ENCODE measurements around the gene FANCD2OS.

FANCD2OS gene

DNA sequence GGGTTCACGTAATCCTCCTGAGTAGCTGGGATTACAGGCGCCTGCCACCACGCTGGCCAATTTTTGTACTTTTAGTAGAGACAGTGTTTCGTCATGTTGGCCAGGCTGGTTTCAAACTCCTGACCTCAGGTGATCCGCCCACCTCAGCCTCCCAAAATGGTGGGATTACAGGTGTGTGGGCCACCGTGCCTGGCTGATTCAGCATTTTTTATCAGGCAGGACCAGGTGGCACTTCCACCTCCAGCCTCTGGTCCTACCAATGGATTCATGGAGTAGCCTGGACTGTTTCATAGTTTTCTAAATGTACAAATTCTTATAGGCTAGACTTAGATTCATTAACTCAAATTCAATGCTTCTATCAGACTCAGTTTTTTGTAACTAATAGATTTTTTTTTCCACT, 42.9 kb upstream of the FANCD2OS start:
- Mint-ChIP-seq H3K9me3 (no peaks in the 10 kb centered on the region), H3K36me3 (ENCODE audit: low read depth) (peaks cover 56% of the 10 kb centered on the region), H3K27me3 (ENCODE audit: low read depth) (no peaks in the 10 kb centered on the region), H3K4me3 (no peak overlapping the region), H3K27ac (no peak overlapping the region), H3K4me1 (peaks cover 4% of the 10 kb centered on the region)
- TF ChIP-seq, protein P1, sequence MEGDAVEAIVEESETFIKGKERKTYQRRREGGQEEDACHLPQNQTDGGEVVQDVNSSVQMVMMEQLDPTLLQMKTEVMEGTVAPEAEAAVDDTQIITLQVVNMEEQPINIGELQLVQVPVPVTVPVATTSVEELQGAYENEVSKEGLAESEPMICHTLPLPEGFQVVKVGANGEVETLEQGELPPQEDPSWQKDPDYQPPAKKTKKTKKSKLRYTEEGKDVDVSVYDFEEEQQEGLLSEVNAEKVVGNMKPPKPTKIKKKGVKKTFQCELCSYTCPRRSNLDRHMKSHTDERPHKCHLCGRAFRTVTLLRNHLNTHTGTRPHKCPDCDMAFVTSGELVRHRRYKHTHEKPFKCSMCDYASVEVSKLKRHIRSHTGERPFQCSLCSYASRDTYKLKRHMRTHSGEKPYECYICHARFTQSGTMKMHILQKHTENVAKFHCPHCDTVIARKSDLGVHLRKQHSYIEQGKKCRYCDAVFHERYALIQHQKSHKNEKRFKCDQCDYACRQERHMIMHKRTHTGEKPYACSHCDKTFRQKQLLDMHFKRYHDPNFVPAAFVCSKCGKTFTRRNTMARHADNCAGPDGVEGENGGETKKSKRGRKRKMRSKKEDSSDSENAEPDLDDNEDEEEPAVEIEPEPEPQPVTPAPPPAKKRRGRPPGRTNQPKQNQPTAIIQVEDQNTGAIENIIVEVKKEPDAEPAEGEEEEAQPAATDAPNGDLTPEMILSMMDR (IDR thresholded peaks at IDR 0.05; ENCODE audit: unreplicated experiment in 3 of 3), result no peak

DNA sequence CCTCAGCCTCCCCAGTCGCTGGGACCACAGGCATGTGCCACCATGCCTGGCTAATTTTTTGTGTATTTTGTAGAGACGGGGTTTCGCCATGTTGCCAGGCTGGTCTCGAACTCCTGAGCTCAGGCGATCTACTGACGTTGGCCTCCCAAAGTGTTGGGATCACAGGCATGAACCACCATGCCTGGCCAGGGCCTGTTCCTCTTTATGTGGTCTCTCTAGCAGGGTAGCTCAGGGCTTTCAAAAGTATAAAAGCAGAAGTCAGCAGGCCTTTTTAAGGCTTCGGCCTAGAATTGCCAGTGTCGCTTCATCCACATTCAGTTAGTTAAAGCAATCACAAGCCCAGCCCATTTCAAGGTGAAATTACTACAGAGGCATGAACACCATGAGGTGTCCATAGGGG, 41.2 kb upstream of the FANCD2OS start:
- Mint-ChIP-seq H3K36me3 (ENCODE audit: low read depth) (peaks cover 59% of the 10 kb centered on the region), H3K4me1 (no peaks in the 10 kb centered on the region), H3K27me3 (ENCODE audit: low read depth) (no peaks in the 10 kb centered on the region), H3K9me3 (no peaks in the 10 kb centered on the region), H3K27ac (no peak overlapping the region), H3K4me3 (no peak overlapping the region)
- TF ChIP-seq, protein P1 (IDR thresholded peaks at IDR 0.05; ENCODE audit: unreplicated experiment in 3 of 3), result no peak

DNA sequence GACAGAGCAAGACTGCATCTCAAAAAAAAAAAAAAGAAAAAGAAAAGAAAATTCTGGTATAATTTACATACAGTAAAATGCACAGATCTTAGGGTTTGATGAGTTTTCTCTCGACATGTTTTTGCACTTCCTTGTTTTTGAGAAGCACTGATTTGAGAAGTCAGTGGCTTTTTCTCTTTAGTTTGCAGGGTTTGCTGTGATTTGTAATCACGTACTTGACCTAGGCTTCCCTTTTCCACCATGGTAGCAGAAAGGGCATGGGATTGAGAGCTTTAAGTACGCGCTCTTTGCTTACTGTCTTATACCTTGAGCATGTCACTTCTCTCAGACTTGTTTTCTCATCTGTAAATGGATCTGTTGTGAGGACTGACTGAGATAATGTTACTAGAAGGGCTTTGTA, 37.6 kb upstream of the FANCD2OS start:
- H3K4me1 Mint-ChIP-seq, result peaks cover 14% of the 10 kb centered on the region
- TF ChIP-seq, protein P1 (IDR thresholded peaks at IDR 0.05; ENCODE audit: unreplicated experiment in 3 of 3), result no peak
- peaks cover 50% of the 10 kb centered on the region for H3K36me3 Mint-ChIP-seq (ENCODE audit: low read depth)
- peak overlapping the region; percentile 48 to 66 (median 57) for H3K4me3 Mint-ChIP-seq
- no peaks in the 10 kb centered on the region for H3K27me3 Mint-ChIP-seq (ENCODE audit: low read depth)
- H3K27ac Mint-ChIP-seq, result peak overlapping the region in 1 of 3 experiments; percentile 31
- H3K9me3 Mint-ChIP-seq, result no peaks in the 10 kb centered on the region

DNA sequence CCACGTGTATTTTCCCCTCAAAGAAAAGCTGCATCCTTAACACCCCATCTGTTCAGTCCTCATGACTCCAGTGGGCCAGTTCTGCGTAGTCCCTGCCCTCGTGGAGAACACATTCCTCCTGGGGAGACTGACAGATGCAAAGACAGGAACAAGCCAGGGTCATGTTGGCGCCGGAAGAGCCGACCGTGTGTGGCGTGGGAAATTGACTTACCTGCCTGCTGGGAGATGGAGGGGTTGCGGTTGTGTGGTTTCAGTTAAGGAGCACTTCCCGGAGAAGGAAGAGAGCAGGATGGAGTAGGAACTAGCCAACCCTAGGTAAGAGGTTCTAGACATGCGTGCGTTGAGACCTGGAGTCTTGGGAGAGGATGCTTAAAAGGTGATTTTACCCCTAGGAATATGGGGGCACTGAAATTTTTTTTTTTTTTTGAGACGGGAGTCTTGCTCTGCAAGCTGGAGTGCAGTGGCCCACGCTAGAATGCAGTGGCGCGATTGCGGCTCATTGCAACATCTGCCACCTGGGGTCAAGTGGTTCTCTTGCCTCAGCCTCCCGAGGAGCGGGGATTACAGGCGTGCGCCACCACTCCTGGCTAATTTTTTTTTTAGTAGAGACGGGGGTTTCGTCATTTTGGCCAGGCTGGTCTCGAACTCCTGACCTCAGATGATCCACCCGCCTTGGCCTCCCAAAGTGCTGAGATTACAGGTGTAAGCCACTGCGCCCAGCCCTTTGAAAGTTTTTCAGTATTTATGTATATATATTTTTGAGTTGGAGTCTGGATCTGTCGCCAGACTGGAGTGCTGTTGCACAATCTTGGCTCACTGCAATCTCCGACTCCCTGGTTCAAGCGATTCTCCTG, 34.9 kb upstream of the FANCD2OS start:
- TF ChIP-seq, protein P1 (IDR thresholded peaks at IDR 0.05; ENCODE audit: unreplicated experiment in 3 of 3), result no peak
- H3K4me1 Mint-ChIP-seq, result peaks cover 14% of the 10 kb centered on the region
- no peaks in the 10 kb centered on the region for H3K27me3 Mint-ChIP-seq (ENCODE audit: low read depth)
- H3K4me3 Mint-ChIP-seq, result peak overlapping the region; percentile 92
- H3K9me3 Mint-ChIP-seq, result no peaks in the 10 kb centered on the region
- H3K27ac Mint-ChIP-seq, result peak overlapping the region; percentile 5 to 62 (median 6)
- H3K36me3 Mint-ChIP-seq (ENCODE audit: low read depth), result peaks cover 30% of the 10 kb centered on the region

DNA sequence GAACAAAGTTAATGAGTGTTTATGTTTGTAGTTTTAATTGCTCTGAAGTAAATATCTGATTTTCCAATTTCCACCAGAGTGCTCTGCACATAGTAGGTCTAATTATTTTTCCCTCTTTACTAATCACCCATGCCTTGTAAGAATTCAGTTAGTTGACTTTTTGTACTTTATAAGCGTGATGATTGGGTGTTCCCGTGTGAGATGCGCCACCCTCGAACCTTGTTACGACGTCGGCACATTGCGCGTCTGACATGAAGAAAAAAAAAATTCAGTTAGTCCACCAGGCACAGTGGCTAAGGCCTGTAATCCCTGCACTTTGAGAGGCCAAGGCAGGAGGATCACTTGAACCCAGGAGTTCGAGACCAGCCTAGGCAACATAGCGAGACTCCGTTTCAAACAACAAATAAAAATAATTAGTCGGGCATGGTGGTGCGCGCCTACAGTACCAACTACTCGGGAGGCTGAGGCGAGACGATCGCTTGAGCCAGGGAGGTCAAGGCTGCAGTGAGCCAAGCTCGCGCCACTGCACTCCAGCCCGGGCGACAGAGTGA, 33.0 kb upstream of the FANCD2OS start:
- H3K36me3 Mint-ChIP-seq (ENCODE audit: low read depth), result peaks cover 21% of the 10 kb centered on the region
- peak overlapping the region; percentile 92 for H3K4me3 Mint-ChIP-seq
- no peaks in the 10 kb centered on the region for H3K9me3 Mint-ChIP-seq
- no peaks in the 10 kb centered on the region for H3K27me3 Mint-ChIP-seq (ENCODE audit: low read depth)
- peaks cover 14% of the 10 kb centered on the region for H3K4me1 Mint-ChIP-seq
- TF ChIP-seq, protein P1 (IDR thresholded peaks at IDR 0.05; ENCODE audit: unreplicated experiment in 3 of 3), result no peak
- peak overlapping the region; percentile 44 to 91 (median 51) for H3K27ac Mint-ChIP-seq
